IPS DF 19.7 (cell line): Measurements from ENCODE around the gene RBM28.

ENCODE experiments used
- DNase-seq: peaks from one replicate; pipeline ENCODE4 v3.0.0-alpha.2; 2013; ENCODE audit warnings: low read depth, low spot score

RBM28 gene

GRCh38 chr7:128370491-128370890 is 26.8 kb upstream of the RBM28 start:
- DNase-seq: no peak

GRCh38 chr7:128366986-128367385 is 23.3 kb upstream of the RBM28 start:
- no peak for DNase-seq

GRCh38 chr7:128366300-128366699 is 22.6 kb upstream of the RBM28 start:
- DNase-seq: no peak

GRCh38 chr7:128365432-128365831 is 21.7 kb upstream of the RBM28 start:
- DNase-seq: no peak

GRCh38 chr7:128364166-128364870 is 20.6 kb upstream of the RBM28 start:
- DNase-seq: no peak

- DNase-seq: no peak
These were observed 19.6 kb upstream of the RBM28 start for GRCh38 chr7:128363261-128363721.

GRCh38 chr7:128362670-128363069 is 19.0 kb upstream of the RBM28 start:
- DNase-seq: no peak

- DNase-seq: no peak
These were observed 18.0 kb upstream of the RBM28 start, which contains the start of gene PRRT4 for GRCh38 chr7:128361411-128362379. Gene PRRT4, minus strand, starts transcription at chr7:128361690.

- DNase-seq: no peak
These were observed 16.6 kb upstream of the RBM28 start for GRCh38 chr7:128360359-128360678.

- no peak for DNase-seq
These were observed 16.2 kb upstream of the RBM28 start for GRCh38 chr7:128359939-128360338.

- no peak for DNase-seq
These were observed 15.6 kb upstream of the RBM28 start for GRCh38 chr7:128359336-128359735.

- no peak for DNase-seq
These were observed 14.5 kb upstream of the RBM28 start for GRCh38 chr7:128358233-128358632.

- no peak for DNase-seq
These were observed 13.5 kb upstream of the RBM28 start for GRCh38 chr7:128357217-128357613.

- DNase-seq: no peak
These were observed 13.0 kb upstream of the RBM28 start for GRCh38 chr7:128356546-128357216.

- no peak for DNase-seq
These were observed 9.9 kb upstream of the RBM28 start for GRCh38 chr7:128353610-128354009.

GRCh38 chr7:128353189-128353588 is 9.5 kb upstream of the RBM28 start:
- no peak for DNase-seq

- no peak for DNase-seq
These were observed 8.9 kb upstream of the RBM28 start for GRCh38 chr7:128352636-128353035.

- DNase-seq: peak; percentile 63
These were observed 8.4 kb upstream of the RBM28 start for GRCh38 chr7:128352153-128352537.

- DNase-seq: no peak
These were observed 7.8 kb upstream of the RBM28 start for GRCh38 chr7:128351296-128352152.

GRCh38 chr7:128350708-128351295 is 7.1 kb upstream of the RBM28 start:
- DNase-seq: no peak

GRCh38 chr7:128349466-128349825 is 5.7 kb upstream of the RBM28 start:
- DNase-seq: no peak
